Uterus (tissue), 2 donors: ENCODE results near the gene C5orf15.

ENCODE experiments used
- POLR2A ChIP-seq, 2 donors: fragments of 450-650 bp; IDR thresholded peaks; one replicate each; pipeline ENCODE4 v1.6.1; 2016; ENCODE audit warnings: antibody characterized with exemption in 2 of 2, mild to moderate bottlenecking in 1 of 2, moderate library complexity in 1 of 2
- TF ChIP-seq, protein P1 (sequence below), 4 experiments: fragments of 200-600 bp in 2 of 4; fragments of 450-650 bp in 2 of 4; sonication (generic) in 2 of 4; IDR thresholded peaks; one replicate each; pipeline ENCODE4 v1.5.1; 2016 to 2019; ENCODE audit warnings: antibody characterized with exemption in 4 of 4, mild to moderate bottlenecking in 2 of 4, moderate library complexity in 1 of 4

DNA sequence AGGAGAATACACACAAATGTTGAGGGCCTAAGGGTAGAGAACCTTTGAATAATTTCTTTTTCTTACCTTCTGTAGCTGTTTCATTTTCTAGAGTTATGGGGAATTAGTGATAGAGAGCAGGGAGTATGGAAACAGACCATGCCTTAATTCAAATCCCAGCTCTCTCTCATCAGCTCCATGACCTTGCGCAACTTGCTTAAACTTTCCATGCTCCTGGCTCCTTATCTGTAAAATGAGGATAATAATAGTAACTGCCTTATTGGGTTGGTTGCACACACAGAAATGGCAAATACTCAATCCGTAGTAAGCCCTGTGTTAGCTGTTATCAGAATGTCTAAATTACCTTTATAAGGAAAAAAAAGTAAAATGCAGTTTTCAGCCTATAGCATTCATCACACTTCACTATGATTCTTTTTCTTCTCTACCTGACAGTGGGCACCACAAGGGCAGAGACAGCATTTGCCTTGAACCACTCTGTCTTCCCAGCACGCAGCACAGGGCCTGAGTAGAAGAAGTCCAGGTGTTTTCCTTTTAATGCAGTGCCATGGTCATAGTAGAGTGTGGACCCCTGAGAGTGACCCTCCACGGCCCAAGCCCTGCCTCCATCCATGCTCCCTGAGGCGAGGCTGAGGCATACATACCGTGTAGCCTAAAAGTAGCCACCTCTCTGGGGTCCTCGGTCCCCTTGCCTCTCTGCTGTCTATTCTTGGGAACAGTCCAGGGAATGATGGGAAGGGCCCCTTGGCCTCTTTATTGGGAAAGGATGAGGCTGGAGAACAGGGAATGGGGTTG is 17.4 kb downstream of the C5orf15 start:
- TF ChIP-seq, protein P1, sequence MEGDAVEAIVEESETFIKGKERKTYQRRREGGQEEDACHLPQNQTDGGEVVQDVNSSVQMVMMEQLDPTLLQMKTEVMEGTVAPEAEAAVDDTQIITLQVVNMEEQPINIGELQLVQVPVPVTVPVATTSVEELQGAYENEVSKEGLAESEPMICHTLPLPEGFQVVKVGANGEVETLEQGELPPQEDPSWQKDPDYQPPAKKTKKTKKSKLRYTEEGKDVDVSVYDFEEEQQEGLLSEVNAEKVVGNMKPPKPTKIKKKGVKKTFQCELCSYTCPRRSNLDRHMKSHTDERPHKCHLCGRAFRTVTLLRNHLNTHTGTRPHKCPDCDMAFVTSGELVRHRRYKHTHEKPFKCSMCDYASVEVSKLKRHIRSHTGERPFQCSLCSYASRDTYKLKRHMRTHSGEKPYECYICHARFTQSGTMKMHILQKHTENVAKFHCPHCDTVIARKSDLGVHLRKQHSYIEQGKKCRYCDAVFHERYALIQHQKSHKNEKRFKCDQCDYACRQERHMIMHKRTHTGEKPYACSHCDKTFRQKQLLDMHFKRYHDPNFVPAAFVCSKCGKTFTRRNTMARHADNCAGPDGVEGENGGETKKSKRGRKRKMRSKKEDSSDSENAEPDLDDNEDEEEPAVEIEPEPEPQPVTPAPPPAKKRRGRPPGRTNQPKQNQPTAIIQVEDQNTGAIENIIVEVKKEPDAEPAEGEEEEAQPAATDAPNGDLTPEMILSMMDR (IDR thresholded peaks at IDR 0.05): no peak
- TF ChIP-seq POLR2A (IDR thresholded peaks at IDR 0.05): no peak
